Liver (tissue), 9 donors: Measurements from ENCODE around the gene OPRL1. TPM values are rescaled to one million over a fixed set of nuclear protein-coding genes. Genes with fewer than 3 reads are reported as not detected.

Experiments used
- DNase-seq: peaks from one replicate; pipeline ENCODE4 v3.0.0-alpha.2; 2017; ENCODE audit warnings: low spot score
- H3K27ac ChIP-seq, 2 donors: one replicate each; pipeline ENCODE4 v1.7.0; 2013; ENCODE audit warnings: inconsistent platforms in 2 of 2, low read length in 2 of 2, control low read depth in 1 of 2, low read depth in 1 of 2, mild to moderate bottlenecking in 1 of 2
- H3K27me3 ChIP-seq, 4 donors: one replicate each; pipeline versions ENCODE4 v1.6.1 to v1.7.0; 2013; ENCODE audit warnings: low read length in 3 of 4, inconsistent platforms in 1 of 4, mild to moderate bottlenecking in 1 of 4, moderate library complexity in 1 of 4; ENCODE audit not compliant: control insufficient read depth in 4 of 4, insufficient read depth in 4 of 4
- H3K36me3 ChIP-seq, 4 donors: one replicate each; pipeline versions ENCODE4 v1.6.1 to v1.7.0; 2013; ENCODE audit warnings: low read length in 3 of 4, mild to moderate bottlenecking in 3 of 4, low read depth in 1 of 4, moderate library complexity in 1 of 4; ENCODE audit not compliant: control insufficient read depth in 4 of 4, insufficient read depth in 3 of 4
- H3K4me1 ChIP-seq, 4 donors: one replicate each; pipeline versions ENCODE4 v1.6.1 to v1.7.0; 2013; ENCODE audit warnings: low read length in 3 of 4, mild to moderate bottlenecking in 3 of 4, moderate library complexity in 1 of 4; ENCODE audit not compliant: control insufficient read depth in 4 of 4, insufficient read depth in 4 of 4
- H3K4me3 ChIP-seq, 3 donors: one replicate each; pipeline versions ENCODE4 v1.6.1 to v1.7.0; 2013; ENCODE audit warnings: low read length in 3 of 3, control low read depth in 1 of 3, low read depth in 1 of 3, mild to moderate bottlenecking in 1 of 3
- H3K9ac ChIP-seq, 2 donors: one replicate each; pipeline ENCODE4 v1.7.0; 2013; ENCODE audit warnings: low read length in 2 of 2, mild to moderate bottlenecking in 2 of 2, moderate library complexity in 2 of 2, control low read depth in 1 of 2, low read depth in 1 of 2
- H3K9me3 ChIP-seq, 4 donors: one replicate each; pipeline versions ENCODE4 v1.6.1 to v1.7.0; 2013; ENCODE audit warnings: low read length in 3 of 4; ENCODE audit not compliant: control insufficient read depth in 4 of 4
- EGR1 ChIP-seq, 2 donors: IDR thresholded peaks; 2 replicates each; pipeline ENCODE4 v1.6.1; 2016 to 2018; ENCODE audit warnings: antibody characterized with exemption in 2 of 2, low read depth in 2 of 2
- FOXA1 ChIP-seq: IDR thresholded peaks from 2 replicates; pipeline ENCODE4 v1.6.1; 2016; ENCODE audit warnings: antibody characterized with exemption
- FOXA2 ChIP-seq: IDR thresholded peaks from 2 replicates; pipeline ENCODE4 v1.6.1; 2016; ENCODE audit warnings: antibody characterized with exemption
- GABPA ChIP-seq, 2 donors: IDR thresholded peaks in 1 of 2; conservative IDR thresholded peaks in 1 of 2; 2 replicates each; pipeline ENCODE4 v1.6.1; 2016; ENCODE audit warnings: antibody characterized with exemption in 2 of 2, mild to moderate bottlenecking in 1 of 2, moderate library complexity in 1 of 2
- HNF4A ChIP-seq, 2 donors: conservative IDR thresholded peaks; 2 replicates each; pipeline ENCODE4 v1.6.1; 2016; ENCODE audit warnings: antibody characterized with exemption in 2 of 2, mild to moderate bottlenecking in 2 of 2
- HNF4G ChIP-seq: IDR thresholded peaks from 2 replicates; pipeline ENCODE4 v1.6.1; 2016; ENCODE audit warnings: antibody characterized with exemption
- JUND ChIP-seq, 2 donors: IDR thresholded peaks; 2 replicates each; pipeline ENCODE4 v1.6.1; 2016; ENCODE audit warnings: antibody characterized with exemption in 2 of 2
- MAX ChIP-seq: IDR thresholded peaks from 2 replicates; pipeline ENCODE4 v1.6.1; 2016; ENCODE audit warnings: antibody characterized with exemption
- NR2F2 ChIP-seq: IDR thresholded peaks from 2 replicates; pipeline ENCODE4 v1.6.1; 2016; ENCODE audit warnings: antibody characterized with exemption
- RAD21 ChIP-seq, 2 donors: IDR thresholded peaks; 2 replicates each; pipeline ENCODE4 v1.6.1; 2016; ENCODE audit warnings: antibody characterized with exemption in 2 of 2, mild to moderate bottlenecking in 2 of 2
- REST ChIP-seq: IDR thresholded peaks from 2 replicates; pipeline ENCODE4 v1.6.1; 2016; ENCODE audit warnings: antibody characterized with exemption, mild to moderate bottlenecking
- RXRA ChIP-seq, 2 donors: IDR thresholded peaks; 2 replicates each; pipeline ENCODE4 v1.6.1; 2017 to 2018; ENCODE audit warnings: antibody characterized with exemption in 2 of 2, mild to moderate bottlenecking in 1 of 2
- TAF1 ChIP-seq: conservative IDR thresholded peaks from 2 replicates; pipeline ENCODE4 v1.6.1; 2016; ENCODE audit warnings: antibody characterized with exemption, mild to moderate bottlenecking
- WGBS: extraction: QIAGEN DNeasy Blood & Tissue Kit; methylation state at CpG from one replicate; pipeline ENCODE4 v1.1.7; 2013; 5-methylcytosine and 5-hydroxymethylcytosine counted together
- polyA plus RNA-seq, 2 donors: library from polyadenylated mRNA; stranded (reverse) in 1 of 2; unstranded in 1 of 2; fragments of 200-250 nt in 1 of 2; fragments of >200 nt in 1 of 2; fragmentation: Nextera tagmentation in 1 of 2; extraction: Ambion mirVana in 1 of 2; gene quantifications; one replicate each; pipeline versions ENCODE4 v1.2.1 to v1.2.3, GENCODE V29; 2013 to 2015
- total RNA-seq, 2 donors: library from RNA; depleted of rRNA; stranded (reverse); fragments of >200 nt; gene quantifications; one replicate each; pipeline ENCODE4 v1.2.3, GENCODE V29; 2014
- TF ChIP-seq, protein P1 (sequence below): IDR thresholded peaks from 2 replicates; pipeline ENCODE4 v1.6.1; 2016; ENCODE audit warnings: antibody characterized with exemption
- TF ChIP-seq, protein P2 (sequence below): IDR thresholded peaks from 2 replicates; pipeline ENCODE4 v1.6.1; 2016; ENCODE audit warnings: antibody characterized with exemption
- donor health status: healthy.
- donor health status: healthy.
- donor health status: healthy.
- donor health status: healthy.
- donor health status: healthy.

Gene OPRL1
- total and polyA plus RNA-seq, 4 donors, result 0.04 to 0.79 (median 0.35) TPM

DNA sequence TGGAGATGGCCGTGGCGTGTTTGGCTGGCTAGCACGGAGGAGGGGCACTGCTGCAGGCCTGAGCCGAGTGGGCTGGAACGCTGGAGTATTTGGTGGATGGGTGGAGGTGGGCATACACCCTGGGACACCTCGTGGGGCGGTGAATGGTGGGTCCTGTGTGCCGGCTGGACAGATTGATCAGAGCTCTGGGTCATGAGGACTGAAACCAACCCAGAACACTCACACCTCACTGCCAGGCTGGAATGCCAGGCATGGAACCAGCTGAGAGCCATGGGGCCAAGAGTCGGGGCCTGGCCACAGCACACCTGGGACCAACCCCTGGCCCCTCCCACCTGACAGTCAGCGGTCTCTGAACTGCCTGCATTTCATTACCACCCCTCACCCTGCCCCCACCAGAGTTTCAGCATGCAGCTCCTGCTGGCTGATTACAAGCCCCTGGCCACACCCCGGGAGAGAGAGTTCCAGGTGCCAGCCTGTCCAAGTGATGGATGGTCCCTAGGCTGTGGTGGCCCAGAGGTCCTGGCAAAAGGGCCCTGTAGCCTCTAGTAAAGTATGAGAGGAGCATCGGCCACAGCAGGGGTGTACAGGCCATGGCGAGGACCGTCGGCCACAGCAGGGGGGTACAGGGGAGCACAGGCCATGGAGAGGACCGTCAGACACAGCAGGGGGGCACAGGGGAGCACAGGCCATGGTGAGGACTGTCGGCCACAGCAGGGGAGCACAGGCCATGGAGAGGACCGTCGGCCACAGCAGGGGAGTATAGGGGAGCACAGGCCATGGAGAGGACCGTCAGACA, 24.2 kb downstream of the OPRL1 start:
- peaks cover 0 to 6% (median 3%) of the 10 kb centered on the region in 4 donors for H3K4me1 ChIP-seq
- H3K9me3 ChIP-seq, result no peaks in the 10 kb centered on the region
- no peak overlapping the region for H3K9ac ChIP-seq
- no peak for DNase-seq
- H3K27ac ChIP-seq, result no peak overlapping the region
- peaks cover 0 to 3% (median under 1%) of the 10 kb centered on the region in 4 donors for H3K27me3 ChIP-seq
- H3K4me3 ChIP-seq, result no peak overlapping the region
- no peaks in the 10 kb centered on the region for H3K36me3 ChIP-seq
- 66% methylated on average over 20 of the region's 20 CpGs for WGBS
- no peak for TF ChIP-seq NR2F2
- TF ChIP-seq RXRA (IDR thresholded peaks at IDR 0.05), result no peak
- TF ChIP-seq MAX, result no peak
- TF ChIP-seq TAF1, result no peak
- no peak for TF ChIP-seq RAD21 (IDR thresholded peaks at IDR 0.05)
- no peak for TF ChIP-seq GABPA (IDR thresholded peaks at IDR 0.05 in 1 of 2, conservative IDR thresholded peaks at IDR 0.05 in 1 of 2)
- TF ChIP-seq, protein P1, sequence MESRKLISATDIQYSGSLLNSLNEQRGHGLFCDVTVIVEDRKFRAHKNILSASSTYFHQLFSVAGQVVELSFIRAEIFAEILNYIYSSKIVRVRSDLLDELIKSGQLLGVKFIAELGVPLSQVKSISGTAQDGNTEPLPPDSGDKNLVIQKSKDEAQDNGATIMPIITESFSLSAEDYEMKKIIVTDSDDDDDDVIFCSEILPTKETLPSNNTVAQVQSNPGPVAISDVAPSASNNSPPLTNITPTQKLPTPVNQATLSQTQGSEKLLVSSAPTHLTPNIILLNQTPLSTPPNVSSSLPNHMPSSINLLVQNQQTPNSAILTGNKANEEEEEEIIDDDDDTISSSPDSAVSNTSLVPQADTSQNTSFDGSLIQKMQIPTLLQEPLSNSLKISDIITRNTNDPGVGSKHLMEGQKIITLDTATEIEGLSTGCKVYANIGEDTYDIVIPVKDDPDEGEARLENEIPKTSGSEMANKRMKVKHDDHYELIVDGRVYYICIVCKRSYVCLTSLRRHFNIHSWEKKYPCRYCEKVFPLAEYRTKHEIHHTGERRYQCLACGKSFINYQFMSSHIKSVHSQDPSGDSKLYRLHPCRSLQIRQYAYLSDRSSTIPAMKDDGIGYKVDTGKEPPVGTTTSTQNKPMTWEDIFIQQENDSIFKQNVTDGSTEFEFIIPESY, result no peak
- no peak for TF ChIP-seq HNF4G
- TF ChIP-seq FOXA1, result no peak

DNA sequence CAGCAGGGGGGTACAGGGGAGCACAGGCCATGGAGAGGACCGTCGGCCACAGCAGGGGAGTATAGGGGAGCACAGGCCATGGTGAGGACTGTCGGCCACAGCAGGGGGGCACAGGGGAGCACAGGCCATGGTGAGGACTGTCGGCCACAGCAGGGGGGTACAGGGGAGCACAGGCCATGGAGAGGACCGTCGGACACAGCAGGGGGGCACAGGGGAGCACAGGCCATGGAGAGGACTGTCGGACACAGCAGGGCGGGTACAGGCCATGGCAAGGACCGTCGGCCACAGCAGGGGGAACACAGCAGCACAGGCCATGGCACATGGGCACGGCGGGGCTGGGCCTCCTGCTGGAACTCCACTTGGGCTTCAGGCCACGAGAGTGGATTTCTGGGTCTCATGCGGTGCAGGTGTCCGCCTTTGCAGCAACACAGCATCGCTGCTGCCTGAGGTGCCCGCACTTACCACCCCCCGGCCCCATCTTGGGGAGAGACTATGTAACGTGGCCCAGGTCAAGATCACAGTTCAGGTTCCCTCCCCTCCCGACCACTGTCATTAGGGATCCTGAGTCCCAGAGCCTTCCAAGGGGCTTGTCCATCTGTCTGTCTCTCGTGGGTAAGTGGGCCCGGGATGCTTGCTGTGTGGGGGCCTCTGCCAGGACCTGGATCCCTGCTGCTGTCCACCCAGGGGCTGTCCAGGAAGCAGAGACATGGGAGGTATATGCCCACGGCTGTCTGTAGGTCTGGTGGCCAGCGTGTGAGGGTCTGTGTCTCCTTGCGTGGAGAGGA, 25.0 kb downstream of the OPRL1 start:
- Histone ChIP-seq H3K9ac (no peak overlapping the region), H3K27ac (no peak overlapping the region), H3K27me3 (peaks cover 0 to 3% (median under 1%) of the 10 kb centered on the region in 4 donors), H3K4me1 (peaks cover 0 to 6% (median 3%) of the 10 kb centered on the region in 4 donors), H3K36me3 (no peaks in the 10 kb centered on the region), H3K4me3 (no peak overlapping the region), H3K9me3 (no peaks in the 10 kb centered on the region)
- 82% methylated on average over 25 of the region's 25 CpGs for WGBS
- TF ChIP-seq, protein P2, sequence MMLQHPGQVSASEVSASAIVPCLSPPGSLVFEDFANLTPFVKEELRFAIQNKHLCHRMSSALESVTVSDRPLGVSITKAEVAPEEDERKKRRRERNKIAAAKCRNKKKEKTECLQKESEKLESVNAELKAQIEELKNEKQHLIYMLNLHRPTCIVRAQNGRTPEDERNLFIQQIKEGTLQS, result no peak
- DNase-seq, result no peak

- DNase-seq, result no peak
- H3K27ac ChIP-seq, result no peak overlapping the region
- H3K9me3 ChIP-seq, result no peaks in the 10 kb centered on the region
- no peaks in the 10 kb centered on the region for H3K36me3 ChIP-seq
- WGBS, result 88% methylated on average over 39 of the region's 39 CpGs
- H3K27me3 ChIP-seq, result peaks cover 0 to 2% (median 0%) of the 10 kb centered on the region in 4 donors
- no peak overlapping the region for H3K4me3 ChIP-seq
- no peak overlapping the region for H3K9ac ChIP-seq
- H3K4me1 ChIP-seq, result peaks cover 0 to 6% (median 3%) of the 10 kb centered on the region in 4 donors
- TF ChIP-seq HNF4A (conservative IDR thresholded peaks at IDR 0.05) (no peak), MAX (no peak), GABPA (IDR thresholded peaks at IDR 0.05 in 1 of 2, conservative IDR thresholded peaks at IDR 0.05 in 1 of 2) (no peak), NR2F2 (no peak), REST (no peak), FOXA1 (no peak), JUND (IDR thresholded peaks at IDR 0.05) (no peak), TAF1 (no peak), FOXA2 (no peak), HNF4G (no peak), EGR1 (IDR thresholded peaks at IDR 0.05; ENCODE audit: low read depth in 2 of 2) (no peak)
- TF ChIP-seq, protein P1, result no peak
These were observed 26.1 kb downstream of the OPRL1 start for GRCh38 chr20:64105846-64106434.
